CD4-positive, alpha-beta T cell treated with Interleukin-1 beta for 1 hour (primary cell): ENCODE results near the gene SOX2.

Experiments used
- DNase-seq, 2 donors: peaks; one replicate each; pipeline ENCODE4 v3.0.0-alpha.2; 2020 to 2022

SOX2 gene

DNA sequence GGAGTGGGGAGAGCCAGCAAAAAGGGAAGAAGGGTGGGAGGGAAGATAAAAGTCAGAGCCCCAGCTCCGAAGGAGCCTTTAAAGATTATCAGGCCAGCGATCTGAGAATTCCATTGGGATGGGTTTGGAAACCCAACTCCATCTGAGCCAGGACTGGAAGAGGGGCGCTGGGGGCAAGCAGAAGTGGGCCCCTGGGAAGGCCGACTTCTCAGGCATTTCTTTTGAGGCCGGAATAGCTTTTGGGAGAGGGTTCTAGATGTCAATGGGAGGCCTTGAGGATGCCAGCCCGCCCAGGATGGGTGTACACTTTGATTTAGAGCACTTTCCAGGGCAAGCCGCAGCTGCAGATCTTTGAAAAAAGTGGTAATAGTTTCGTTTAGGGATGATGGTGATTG, 6.6 kb upstream of the SOX2 start:
- DNase-seq, result no peak

GRCh38 chr3:181707980-181708379, 3.7 kb upstream of the SOX2 start:
- no peak for DNase-seq

DNA sequence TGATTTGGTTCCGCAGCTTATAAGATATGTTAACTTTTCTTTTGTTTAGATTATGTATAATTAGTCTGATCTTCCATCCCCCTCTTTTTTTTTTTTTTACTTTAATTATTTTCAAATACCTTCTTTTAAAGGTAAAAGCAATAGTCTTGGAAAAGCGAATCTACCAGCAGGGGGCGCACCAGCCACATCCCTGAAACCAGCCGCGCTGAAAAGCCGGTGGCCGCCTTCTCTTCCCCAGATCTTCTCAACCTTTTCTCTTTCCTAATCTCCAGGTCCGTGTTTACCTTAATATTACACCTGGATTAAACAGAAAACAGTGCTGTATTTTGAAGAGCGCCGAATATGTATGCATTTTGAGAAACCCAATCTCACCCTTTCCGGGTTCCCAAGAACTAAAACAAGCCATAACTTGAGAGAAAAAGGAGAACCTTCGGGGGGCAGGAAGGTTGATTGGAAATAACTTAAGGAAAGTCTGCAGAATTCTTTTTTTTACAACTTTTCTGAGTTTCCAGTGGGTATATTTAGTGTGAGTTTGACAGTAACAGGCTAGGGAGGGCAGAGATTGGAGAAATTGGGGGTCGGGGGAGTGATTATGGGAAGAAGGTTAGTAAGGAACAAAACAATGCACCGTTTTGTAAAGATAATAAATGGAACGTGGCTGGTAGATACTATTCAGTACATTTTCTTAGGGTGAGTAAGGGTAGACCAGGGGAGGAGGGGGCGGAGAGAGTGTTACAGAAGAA, 2.0 kb upstream of the SOX2 start:
- DNase-seq, result peak; percentile 30 to 52

- no peak for DNase-seq
These were observed 1.1 kb upstream of the SOX2 start for GRCh38 chr3:181710345-181711291.

DNA sequence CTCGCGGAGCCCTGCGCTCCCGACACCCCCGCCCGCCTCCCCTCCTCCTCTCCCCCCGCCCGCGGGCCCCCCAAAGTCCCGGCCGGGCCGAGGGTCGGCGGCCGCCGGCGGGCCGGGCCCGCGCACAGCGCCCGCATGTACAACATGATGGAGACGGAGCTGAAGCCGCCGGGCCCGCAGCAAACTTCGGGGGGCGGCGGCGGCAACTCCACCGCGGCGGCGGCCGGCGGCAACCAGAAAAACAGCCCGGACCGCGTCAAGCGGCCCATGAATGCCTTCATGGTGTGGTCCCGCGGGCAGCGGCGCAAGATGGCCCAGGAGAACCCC, 464 bp downstream of the SOX2 start:
- no peak for DNase-seq

DNA sequence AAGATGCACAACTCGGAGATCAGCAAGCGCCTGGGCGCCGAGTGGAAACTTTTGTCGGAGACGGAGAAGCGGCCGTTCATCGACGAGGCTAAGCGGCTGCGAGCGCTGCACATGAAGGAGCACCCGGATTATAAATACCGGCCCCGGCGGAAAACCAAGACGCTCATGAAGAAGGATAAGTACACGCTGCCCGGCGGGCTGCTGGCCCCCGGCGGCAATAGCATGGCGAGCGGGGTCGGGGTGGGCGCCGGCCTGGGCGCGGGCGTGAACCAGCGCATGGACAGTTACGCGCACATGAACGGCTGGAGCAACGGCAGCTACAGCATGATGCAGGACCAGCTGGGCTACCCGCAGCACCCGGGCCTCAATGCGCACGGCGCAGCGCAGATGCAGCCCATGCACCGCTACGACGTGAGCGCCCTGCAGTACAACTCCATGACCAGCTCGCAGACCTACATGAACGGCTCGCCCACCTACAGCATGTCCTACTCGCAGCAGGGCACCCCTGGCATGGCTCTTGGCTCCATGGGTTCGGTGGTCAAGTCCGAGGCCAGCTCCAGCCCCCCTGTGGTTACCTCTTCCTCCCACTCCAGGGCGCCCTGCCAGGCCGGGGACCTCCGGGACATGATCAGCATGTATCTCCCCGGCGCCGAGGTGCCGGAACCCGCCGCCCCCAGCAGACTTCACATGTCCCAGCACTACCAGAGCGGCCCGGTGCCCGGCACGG, 991 bp downstream of the SOX2 start:
- DNase-seq, result no peak

DNA sequence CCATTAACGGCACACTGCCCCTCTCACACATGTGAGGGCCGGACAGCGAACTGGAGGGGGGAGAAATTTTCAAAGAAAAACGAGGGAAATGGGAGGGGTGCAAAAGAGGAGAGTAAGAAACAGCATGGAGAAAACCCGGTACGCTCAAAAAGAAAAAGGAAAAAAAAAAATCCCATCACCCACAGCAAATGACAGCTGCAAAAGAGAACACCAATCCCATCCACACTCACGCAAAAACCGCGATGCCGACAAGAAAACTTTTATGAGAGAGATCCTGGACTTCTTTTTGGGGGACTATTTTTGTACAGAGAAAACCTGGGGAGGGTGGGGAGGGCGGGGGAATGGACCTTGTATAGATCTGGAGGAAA, 1.5 kb downstream of the SOX2 start:
- no peak for DNase-seq

- no peak for DNase-seq
These were observed 2.2 kb downstream of the SOX2 start for GRCh38 chr3:181713676-181714612.

GRCh38 chr3:181715571-181716340, 4.0 kb downstream of the SOX2 start:
- no peak for DNase-seq

DNA sequence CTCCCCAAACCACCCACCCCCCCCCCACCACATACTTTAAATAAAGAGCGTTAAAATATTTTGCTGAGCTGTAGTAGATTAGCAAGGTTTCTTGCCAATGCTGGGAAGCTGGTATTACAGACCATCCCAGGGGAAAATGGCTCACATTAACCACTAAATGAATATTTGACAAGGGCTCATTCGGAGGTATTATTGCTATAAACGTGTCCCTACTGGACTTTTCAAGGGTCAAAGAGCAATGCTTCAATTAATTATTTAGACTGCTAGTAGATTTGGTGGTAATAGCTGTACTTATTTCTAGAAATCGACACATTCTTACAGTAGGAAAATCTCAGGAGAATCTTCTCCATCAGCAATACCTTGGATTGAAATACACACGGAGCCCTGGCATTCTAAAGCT, 5.2 kb downstream of the SOX2 start:
- no peak for DNase-seq

GRCh38 chr3:181717549-181718171, 5.9 kb downstream of the SOX2 start:
- DNase-seq, result no peak

DNA sequence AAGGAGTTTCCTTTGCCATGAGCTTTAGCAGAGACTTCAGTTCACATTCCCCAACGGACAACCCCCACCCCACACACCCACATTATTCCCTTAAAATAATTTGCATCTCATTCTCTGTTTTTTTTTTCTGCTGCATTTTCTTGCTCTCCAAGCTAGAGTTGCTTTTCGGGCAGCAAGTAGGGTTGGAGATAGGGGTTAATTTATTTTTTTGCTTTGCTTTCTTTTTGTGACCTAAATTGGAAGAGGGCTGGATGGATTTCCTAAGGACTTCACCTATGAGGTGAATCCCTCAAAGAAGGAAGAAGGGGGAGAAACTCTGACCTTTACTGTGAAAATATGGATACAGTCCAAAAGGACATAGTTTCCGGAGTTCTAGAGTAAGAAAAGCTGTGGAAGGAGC, 6.6 kb downstream of the SOX2 start:
- DNase-seq, result no peak

- DNase-seq, result no peak
These were observed 7.5 kb downstream of the SOX2 start for GRCh38 chr3:181718987-181719911.

DNA sequence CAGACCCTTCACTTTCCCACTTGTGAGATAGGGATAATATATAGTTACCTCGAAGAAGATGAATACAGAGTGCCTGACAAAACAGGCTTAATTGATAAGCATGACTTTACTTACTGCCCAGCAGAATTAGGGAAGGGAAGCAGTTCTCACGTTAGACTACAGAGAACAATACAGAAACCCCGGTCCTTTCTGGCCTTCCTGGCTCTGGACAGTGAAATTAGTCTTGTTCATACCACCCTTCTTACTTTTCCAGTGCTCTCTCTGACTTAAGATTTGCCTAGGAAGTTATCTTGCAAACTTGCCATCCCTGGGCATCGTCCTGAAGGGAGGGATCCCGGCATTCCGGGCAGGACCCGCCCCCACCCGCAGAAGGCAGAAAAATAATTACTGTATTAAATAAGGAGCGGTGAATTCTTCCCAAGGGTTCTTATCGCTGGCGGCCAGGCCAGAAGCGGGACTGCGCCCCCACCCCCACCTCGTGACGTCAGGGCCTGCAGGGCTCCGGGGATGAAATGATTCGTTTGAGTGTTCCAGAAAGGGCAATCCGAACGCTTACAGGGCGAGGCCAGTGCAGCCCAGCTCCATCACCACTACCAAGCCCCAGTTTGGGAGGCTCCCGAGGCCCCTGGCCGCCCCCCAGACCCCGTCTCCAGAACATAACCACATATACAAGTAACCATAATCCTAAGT, 8.4 kb downstream of the SOX2 start:
- no peak for DNase-seq

GRCh38 chr3:181721046-181721875, 9.5 kb downstream of the SOX2 start:
- no peak for DNase-seq

- no peak for DNase-seq
These were observed 10.4 kb downstream of the SOX2 start for GRCh38 chr3:181722156-181722555.

DNA sequence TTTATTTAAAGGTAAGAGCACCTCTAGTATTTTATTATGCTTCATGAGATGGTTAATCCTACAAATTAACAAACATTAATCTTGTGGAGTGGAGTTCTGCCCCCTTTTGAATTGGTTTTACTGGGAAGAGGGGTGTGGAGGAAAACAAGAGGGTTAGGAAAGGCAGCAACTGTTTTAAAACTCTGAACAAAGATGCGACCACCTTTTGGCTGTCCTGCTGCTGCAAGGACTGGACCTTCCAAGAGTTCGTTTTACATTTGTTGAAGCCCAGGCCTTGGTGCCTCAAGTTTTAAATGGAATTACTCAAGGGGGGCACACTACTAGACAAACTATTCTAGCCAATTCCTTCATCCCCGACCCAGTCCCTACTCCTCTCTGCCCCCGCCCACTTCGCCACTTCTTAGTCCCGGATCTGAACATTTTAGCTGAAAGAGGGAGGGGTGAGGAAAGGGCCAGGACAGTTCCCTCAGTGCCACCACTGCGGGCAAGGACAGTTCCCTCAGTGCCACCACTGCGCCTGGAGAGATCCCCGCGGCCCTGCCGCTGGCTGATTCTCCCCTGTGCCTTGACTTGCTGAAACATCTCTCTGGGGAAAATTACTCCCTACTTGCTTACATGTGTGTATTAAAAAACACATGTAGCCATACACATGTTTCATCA, 11.2 kb downstream of the SOX2 start:
- DNase-seq, result no peak

DNA sequence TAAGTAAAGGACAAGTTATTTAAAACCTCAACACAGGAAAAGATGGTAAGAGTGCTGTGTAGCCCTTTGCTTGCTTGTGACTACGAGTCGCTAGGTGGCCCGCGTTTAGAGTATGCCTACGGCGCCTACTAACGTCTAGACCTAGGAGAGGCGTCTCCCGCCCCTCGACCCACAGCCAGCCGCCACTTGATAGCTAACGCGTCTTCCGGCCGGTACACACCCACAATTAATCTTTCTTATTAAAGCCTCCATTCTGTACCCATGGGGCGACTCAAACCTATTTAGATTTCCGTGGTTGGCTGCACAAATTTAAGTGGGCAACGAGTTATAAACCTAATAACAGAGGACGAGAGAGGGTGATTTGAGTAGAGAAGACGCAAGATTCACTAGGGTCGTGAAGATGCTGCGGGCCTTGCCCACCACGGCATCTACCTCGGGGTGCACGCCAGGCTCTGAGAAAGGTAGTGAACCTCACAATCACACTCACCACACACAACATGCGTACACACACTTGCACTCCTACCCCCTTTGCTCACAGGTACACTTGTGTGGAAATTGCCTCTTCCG, 12.0 kb downstream of the SOX2 start:
- no peak for DNase-seq
